ENCODE results near the gene MAPK6. TPM values are rescaled to one million over a fixed set of nuclear protein-coding genes. Genes with fewer than 3 reads are reported as not detected.

MAPK6 gene
- total RNA-seq, 1 donor from 2014 or later, result 98.2 TPM

DNA sequence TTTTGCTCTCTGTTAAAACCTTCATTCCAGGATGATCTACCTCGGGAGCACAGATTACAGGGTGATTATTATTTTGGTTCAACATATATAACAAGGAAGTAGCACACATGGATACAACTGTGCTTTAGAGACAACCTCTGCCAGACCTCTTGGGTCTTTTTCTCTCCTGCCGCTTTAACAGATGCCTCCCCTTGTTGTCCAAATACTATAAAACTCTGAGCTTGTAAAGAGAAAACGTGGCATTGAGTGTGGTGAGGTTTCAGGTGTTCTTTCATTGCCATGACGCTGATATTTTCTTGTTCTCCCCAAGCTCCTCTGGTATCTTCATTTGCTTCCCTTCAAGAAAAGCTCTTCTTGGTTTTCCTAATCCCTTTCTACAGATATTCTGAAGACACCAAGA is 64.6 kb downstream of the MAPK6 start:
- H2AFZ ChIP-seq (ENCODE audit: low read depth, low read length), result no peak overlapping the region
- H3K4me3 ChIP-seq (ENCODE audit: insufficient read depth, low read depth, low read length), result no peak overlapping the region
- no peaks in the 10 kb centered on the region for H3K27me3 ChIP-seq (ENCODE audit: insufficient read depth, low read length)
- Mint-ChIP-seq H3K36me3 (ENCODE audit: low read depth, unreplicated experiment) (no peaks in the 10 kb centered on the region), H3K9me3 (ENCODE audit: unreplicated experiment) (no peaks in the 10 kb centered on the region), H3K27ac (ENCODE audit: unreplicated experiment) (no peak overlapping the region), H3K4me3 (ENCODE audit: unreplicated experiment) (no peak overlapping the region), H3K4me1 (ENCODE audit: low read depth, unreplicated experiment) (peaks cover 12% of the 10 kb centered on the region), H3K27me3 (ENCODE audit: low read depth, unreplicated experiment) (no peaks in the 10 kb centered on the region)
- H4K20me1 ChIP-seq (ENCODE audit: insufficient read depth, low read length), result no peaks in the 10 kb centered on the region
- DNase-seq (ENCODE audit: low read depth) (no peak), FAIRE-seq (no peak)
- peaks cover 4% of the 10 kb centered on the region for H3K9me3 ChIP-seq (ENCODE audit: insufficient read depth, low read depth, low read length)
- H3K4me2 ChIP-seq (ENCODE audit: low read length), result no peak overlapping the region
- H3K79me2 ChIP-seq (ENCODE audit: insufficient read depth, low read length), result no peaks in the 10 kb centered on the region
- TF ChIP-seq EZH2 (IDR thresholded peaks at IDR 0.05; ENCODE audit: insufficient read depth, low read length), result no peak
- TF ChIP-seq, protein P1, sequence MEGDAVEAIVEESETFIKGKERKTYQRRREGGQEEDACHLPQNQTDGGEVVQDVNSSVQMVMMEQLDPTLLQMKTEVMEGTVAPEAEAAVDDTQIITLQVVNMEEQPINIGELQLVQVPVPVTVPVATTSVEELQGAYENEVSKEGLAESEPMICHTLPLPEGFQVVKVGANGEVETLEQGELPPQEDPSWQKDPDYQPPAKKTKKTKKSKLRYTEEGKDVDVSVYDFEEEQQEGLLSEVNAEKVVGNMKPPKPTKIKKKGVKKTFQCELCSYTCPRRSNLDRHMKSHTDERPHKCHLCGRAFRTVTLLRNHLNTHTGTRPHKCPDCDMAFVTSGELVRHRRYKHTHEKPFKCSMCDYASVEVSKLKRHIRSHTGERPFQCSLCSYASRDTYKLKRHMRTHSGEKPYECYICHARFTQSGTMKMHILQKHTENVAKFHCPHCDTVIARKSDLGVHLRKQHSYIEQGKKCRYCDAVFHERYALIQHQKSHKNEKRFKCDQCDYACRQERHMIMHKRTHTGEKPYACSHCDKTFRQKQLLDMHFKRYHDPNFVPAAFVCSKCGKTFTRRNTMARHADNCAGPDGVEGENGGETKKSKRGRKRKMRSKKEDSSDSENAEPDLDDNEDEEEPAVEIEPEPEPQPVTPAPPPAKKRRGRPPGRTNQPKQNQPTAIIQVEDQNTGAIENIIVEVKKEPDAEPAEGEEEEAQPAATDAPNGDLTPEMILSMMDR (IDR thresholded peaks at IDR 0.05; ENCODE audit: insufficient read depth, low read depth, low read length), result no peak
- no peak overlapping the region for H3K27ac ChIP-seq (ENCODE audit: low read depth, low read length)
- no peak overlapping the region for H3K9ac ChIP-seq (ENCODE audit: low read length)
- H3K36me3 ChIP-seq (ENCODE audit: insufficient read depth, low read length), result no peaks in the 10 kb centered on the region
- no peaks in the 10 kb centered on the region for H3K4me1 ChIP-seq (ENCODE audit: insufficient read depth, low read length)

DNA sequence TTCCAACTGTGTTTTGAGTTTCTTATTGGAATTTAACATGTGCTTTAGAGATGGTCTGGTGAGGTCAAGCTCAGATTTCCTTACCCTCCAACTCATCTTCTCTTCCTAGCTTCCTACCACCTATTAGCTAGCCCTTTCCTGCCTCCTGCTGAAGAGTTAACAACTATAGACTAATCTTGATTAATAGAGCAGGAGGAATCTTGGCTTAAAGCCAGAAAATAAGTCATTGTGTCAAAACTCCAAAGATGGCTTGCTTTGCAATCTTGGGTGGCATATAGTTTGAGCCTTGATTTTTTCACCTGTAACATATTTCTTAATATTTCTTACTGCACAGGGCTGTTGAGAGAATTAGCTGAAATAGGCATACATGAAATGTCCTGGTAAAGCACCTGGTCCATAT is 66.3 kb downstream of the MAPK6 start:
- peaks cover 2% of the 10 kb centered on the region for H3K9me3 Mint-ChIP-seq (ENCODE audit: unreplicated experiment)
- no peak for FAIRE-seq
- H3K36me3 Mint-ChIP-seq (ENCODE audit: low read depth, unreplicated experiment), result no peaks in the 10 kb centered on the region

More for the DNA sequence above, 66.3 kb downstream of the MAPK6 start:
- H3K4me1 ChIP-seq (ENCODE audit: insufficient read depth, low read length), result no peaks in the 10 kb centered on the region
- H3K27ac Mint-ChIP-seq (ENCODE audit: unreplicated experiment), result no peak overlapping the region
- TF ChIP-seq EZH2 (IDR thresholded peaks at IDR 0.05; ENCODE audit: insufficient read depth, low read length), result no peak
- TF ChIP-seq, protein P1 (IDR thresholded peaks at IDR 0.05; ENCODE audit: insufficient read depth, low read depth, low read length), result no peak
- H3K4me1 Mint-ChIP-seq (ENCODE audit: low read depth, unreplicated experiment), result no peaks in the 10 kb centered on the region
- no peak overlapping the region for H2AFZ ChIP-seq (ENCODE audit: low read depth, low read length)
- no peaks in the 10 kb centered on the region for H3K79me2 ChIP-seq (ENCODE audit: insufficient read depth, low read length)
- no peaks in the 10 kb centered on the region for H3K36me3 ChIP-seq (ENCODE audit: insufficient read depth, low read length)
- H3K27me3 ChIP-seq (ENCODE audit: insufficient read depth, low read length), result no peaks in the 10 kb centered on the region
- H3K9ac ChIP-seq (ENCODE audit: low read length), result no peak overlapping the region
- H3K9me3 ChIP-seq (ENCODE audit: insufficient read depth, low read depth, low read length), result peaks cover 4% of the 10 kb centered on the region
- no peak for DNase-seq (ENCODE audit: low read depth)
- H3K4me3 Mint-ChIP-seq (ENCODE audit: unreplicated experiment), result no peak overlapping the region
- H3K4me2 ChIP-seq (ENCODE audit: low read length), result no peak overlapping the region
- no peak overlapping the region for H3K27ac ChIP-seq (ENCODE audit: low read depth, low read length)
- H3K4me3 ChIP-seq (ENCODE audit: insufficient read depth, low read depth, low read length), result no peak overlapping the region
- H3K27me3 Mint-ChIP-seq (ENCODE audit: low read depth, unreplicated experiment), result no peaks in the 10 kb centered on the region
- H4K20me1 ChIP-seq (ENCODE audit: insufficient read depth, low read length), result no peaks in the 10 kb centered on the region
